Measurements from ENCODE around the gene PTPRR.

GRCh38 chr12:70648191-70648590 lies 272.3 kb downstream of the PTPRR start:
- TF ChIP-seq POLR2A (IDR thresholded peaks at IDR 0.05): no peak
- TF ChIP-seq POLR2AphosphoS5 (IDR thresholded peaks at IDR 0.05): no peak
- TF ChIP-seq, protein P1, sequence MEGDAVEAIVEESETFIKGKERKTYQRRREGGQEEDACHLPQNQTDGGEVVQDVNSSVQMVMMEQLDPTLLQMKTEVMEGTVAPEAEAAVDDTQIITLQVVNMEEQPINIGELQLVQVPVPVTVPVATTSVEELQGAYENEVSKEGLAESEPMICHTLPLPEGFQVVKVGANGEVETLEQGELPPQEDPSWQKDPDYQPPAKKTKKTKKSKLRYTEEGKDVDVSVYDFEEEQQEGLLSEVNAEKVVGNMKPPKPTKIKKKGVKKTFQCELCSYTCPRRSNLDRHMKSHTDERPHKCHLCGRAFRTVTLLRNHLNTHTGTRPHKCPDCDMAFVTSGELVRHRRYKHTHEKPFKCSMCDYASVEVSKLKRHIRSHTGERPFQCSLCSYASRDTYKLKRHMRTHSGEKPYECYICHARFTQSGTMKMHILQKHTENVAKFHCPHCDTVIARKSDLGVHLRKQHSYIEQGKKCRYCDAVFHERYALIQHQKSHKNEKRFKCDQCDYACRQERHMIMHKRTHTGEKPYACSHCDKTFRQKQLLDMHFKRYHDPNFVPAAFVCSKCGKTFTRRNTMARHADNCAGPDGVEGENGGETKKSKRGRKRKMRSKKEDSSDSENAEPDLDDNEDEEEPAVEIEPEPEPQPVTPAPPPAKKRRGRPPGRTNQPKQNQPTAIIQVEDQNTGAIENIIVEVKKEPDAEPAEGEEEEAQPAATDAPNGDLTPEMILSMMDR (IDR thresholded peaks at IDR 0.05): no peak

All from prostate gland (tissue), 2 donors.